Esophagus squamous epithelium (tissue), 5 donors: ENCODE results near the gene CLDN4. TPM values are rescaled to one million over a fixed set of nuclear protein-coding genes. Genes with fewer than 3 reads are reported as not detected.
"Not testable (repeated sequence)": the region's sequence is repeated elsewhere in the genome, so short reads cannot be mapped to it uniquely, and the experiment has no call there.

Experiments
- DNase-seq: peaks from one replicate; lab custom pipeline; 2025; lab: John Stamatoyannopoulos, UW
- H3K27ac ChIP-seq, 4 donors: fragments of 200-600 bp; sonication (generic); one replicate each; pipeline ENCODE4 v1.5.1; 2016 to 2019; ENCODE audit warnings: mild to moderate bottlenecking in 1 of 4
- H3K27me3 ChIP-seq, 4 donors: fragments of 200-600 bp; sonication (generic); 1 replicate in 3 of 4; 2 replicates in 1 of 4; pipeline versions ENCODE4 v1.5.1 to v1.6.0; 2017 to 2021; ENCODE audit warnings: antibody characterized with exemption in 1 of 4
- H3K36me3 ChIP-seq, 3 donors: fragments of 200-600 bp; sonication (generic); one replicate each; pipeline ENCODE4 v1.5.1; 2016 to 2019
- H3K4me1 ChIP-seq, 3 donors: fragments of 200-600 bp; sonication (generic); one replicate each; pipeline ENCODE4 v1.5.1; 2017 to 2019
- H3K4me3 ChIP-seq, 4 donors: fragments of 200-600 bp; sonication (generic); 1 replicate in 3 of 4; 2 replicates in 1 of 4; pipeline ENCODE4 v1.5.1; 2016 to 2019; ENCODE audit warnings: mild to moderate bottlenecking in 2 of 4, moderate library complexity in 1 of 4
- H3K9me3 ChIP-seq, 3 donors: fragments of 200-600 bp; sonication (generic); one replicate each; pipeline ENCODE4 v1.5.1; 2016 to 2019
- CTCF ChIP-seq, 6 experiments: fragments of 450-650 bp in 4 of 6; fragments of 200-600 bp in 2 of 6; sonication (generic) in 2 of 6; IDR thresholded peaks; one replicate each; pipeline ENCODE4 v1.5.1; 2016 to 2019; ENCODE audit warnings: antibody characterized with exemption in 6 of 6, mild to moderate bottlenecking in 4 of 6, moderate library complexity in 4 of 6
- POLR2A ChIP-seq, 4 donors: fragments of 450-650 bp; IDR thresholded peaks; one replicate each; pipeline ENCODE4 v1.6.1; 2017; ENCODE audit warnings: antibody characterized with exemption in 4 of 4, mild to moderate bottlenecking in 4 of 4, moderate library complexity in 3 of 4
- WGBS, 2 donors: methylation state at CpG; one replicate each; pipeline ENCODE4 v1.1.5; 2018; 5-methylcytosine and 5-hydroxymethylcytosine counted together
- intact Hi-C: fragments of 100-400 bp; cut with DNase I; formaldehyde crosslinking; loops from one replicate; pipeline ENCODE4 v1.15.0; 2022
- total RNA-seq, 4 donors: library from RNA; depleted of rRNA; stranded (reverse); fragments of >200 nt; gene quantifications; one replicate each; pipeline ENCODE4 v1.1.0, GENCODE V29; 2016
- donor health status: DM: yes; HTN: yes; CAD: no.

The CLDN4 gene
- total RNA-seq, 4 donors from 2014 or later = 99.4 to 436 (median 200) TPM

GRCh38 chr7:73811760-73812168 is 19.0 kb upstream of the CLDN4 start:
- Histone ChIP-seq H3K36me3 (no peaks in the 10 kb centered on the region), H3K27ac (no peak overlapping the region), H3K4me1 (peaks cover 0 to 17% (median 0%) of the 10 kb centered on the region in 3 donors), H3K4me3 (no peak overlapping the region), H3K9me3 (no peaks in the 10 kb centered on the region), H3K27me3 (peaks cover 0 to 15% (median 0%) of the 10 kb centered on the region in 4 donors)
- TF ChIP-seq CTCF (IDR thresholded peaks at IDR 0.05) (peak; percentile 37 to 91 (median 82)), POLR2A (IDR thresholded peaks at IDR 0.05) (no peak)
- no peak for DNase-seq
- intact Hi-C loops = no loop called here
- WGBS, 2 donors = 18 to 21% methylated on average over 6 to 9 of the region's 11 CpGs

- DNase-seq = no peak
- Histone ChIP-seq H3K27me3 (peaks cover 0 to 15% (median 0%) of the 10 kb centered on the region in 4 donors), H3K9me3 (no peaks in the 10 kb centered on the region), H3K4me3 (no peak overlapping the region), H3K4me1 (peaks cover 0 to 17% (median 0%) of the 10 kb centered on the region in 3 donors), H3K27ac (no peak overlapping the region), H3K36me3 (no peaks in the 10 kb centered on the region)
- intact Hi-C loops = no loop called here
- 76 to 83% methylated on average over 3 of the region's 3 CpGs for WGBS, 2 donors
- no peak for TF ChIP-seq CTCF (IDR thresholded peaks at IDR 0.05)
- TF ChIP-seq POLR2A (IDR thresholded peaks at IDR 0.05) = no peak
Measured at GRCh38 chr7:73812996-73813395, 17.8 kb upstream of the CLDN4 start.

GRCh38 chr7:73815436-73815835 is 15.4 kb upstream of the CLDN4 start:
- H3K27me3 ChIP-seq = peaks cover 0 to 12% (median 0%) of the 10 kb centered on the region in 4 donors
- intact Hi-C loops = no loop called here
- no peak overlapping the region for H3K4me3 ChIP-seq
- H3K36me3 ChIP-seq = no peaks in the 10 kb centered on the region
- DNase-seq = no peak
- 79 to 81% methylated on average over 6 to 8 of the region's 8 CpGs for WGBS, 2 donors
- H3K27ac ChIP-seq = no peak overlapping the region
- peaks cover 0 to 6% (median 0%) of the 10 kb centered on the region in 3 donors for H3K4me1 ChIP-seq
- TF ChIP-seq POLR2A (IDR thresholded peaks at IDR 0.05) (no peak), CTCF (IDR thresholded peaks at IDR 0.05) (no peak)
- H3K9me3 ChIP-seq = no peaks in the 10 kb centered on the region

GRCh38 chr7:73817121-73817520 is 13.7 kb upstream of the CLDN4 start:
- H3K4me1 ChIP-seq = peaks cover 0 to 2% (median 0%) of the 10 kb centered on the region in 3 donors
- intact Hi-C loops = no loop called here
- H3K27ac ChIP-seq = no peak overlapping the region
- H3K36me3 ChIP-seq = no peaks in the 10 kb centered on the region
- H3K4me3 ChIP-seq = no peak overlapping the region
- DNase-seq = no peak
- TF ChIP-seq POLR2A (IDR thresholded peaks at IDR 0.05) (no peak), CTCF (IDR thresholded peaks at IDR 0.05) (no peak)
- H3K9me3 ChIP-seq = no peaks in the 10 kb centered on the region
- no peaks in the 10 kb centered on the region for H3K27me3 ChIP-seq
- 86 to 94% methylated on average over 6 of the region's 6 CpGs for WGBS, 2 donors

GRCh38 chr7:73820013-73820412 is 10.8 kb upstream of the CLDN4 start:
- 81 to 87% methylated on average over 7 of the region's 7 CpGs for WGBS, 2 donors
- DNase-seq = no peak
- Histone ChIP-seq H3K4me3 (no peak overlapping the region), H3K27me3 (no peaks in the 10 kb centered on the region), H3K36me3 (no peaks in the 10 kb centered on the region), H3K9me3 (no peaks in the 10 kb centered on the region), H3K27ac (no peak overlapping the region), H3K4me1 (peaks cover 0 to 17% (median 5%) of the 10 kb centered on the region in 3 donors)
- intact Hi-C loops = no loop called here
- no peak for TF ChIP-seq CTCF (IDR thresholded peaks at IDR 0.05)
- no peak for TF ChIP-seq POLR2A (IDR thresholded peaks at IDR 0.05)

GRCh38 chr7:73821597-73822285 is 9.1 kb upstream of the CLDN4 start:
- Histone ChIP-seq H3K4me1 (peaks cover 0 to 21% (median 5%) of the 10 kb centered on the region in 3 donors), H3K27ac (peak overlapping the region in 3 of 4 donors; percentile 61 to 77 (median 76))
- 85 to 87% methylated on average over 11 to 13 of the region's 14 CpGs for WGBS, 2 donors
- intact Hi-C loops, H3K27me3 ChIP-seq, H3K4me3 ChIP-seq, H3K9me3 ChIP-seq, DNase-seq, H3K36me3 ChIP-seq: not testable (repeated sequence)
